Embryonic facial prominence (tissue), 1 donor: ENCODE data around the gene PLCD3.

Experiments used
- DNase-seq: peaks from one replicate; pipeline ENCODE4 v3.0.0-alpha.2; 2016; ENCODE audit errors: extremely low spot score

Gene PLCD3

GRCh38 chr17:45073414-45074070, 58.8 kb downstream of the PLCD3 start:
- DNase-seq, result no peak

- DNase-seq, result no peak
These were observed 61.5 kb downstream of the PLCD3 start for GRCh38 chr17:45070809-45071208.

GRCh38 chr17:45070001-45070400, 62.3 kb downstream of the PLCD3 start:
- no peak for DNase-seq

GRCh38 chr17:45067637-45068036, 64.7 kb downstream of the PLCD3 start:
- no peak for DNase-seq

GRCh38 chr17:45063198-45063597, 69.1 kb downstream of the PLCD3 start:
- no peak for DNase-seq

GRCh38 chr17:45061606-45062205, 70.6 kb downstream of the PLCD3 start:
- no peak for DNase-seq

GRCh38 chr17:45060797-45061605, 71.3 kb downstream of the PLCD3 start, which contains the start of gene NMT1:
NMT1 (plus strand) TSS chr17:45061317; CDS start chr17:45061330, 13 bp downstream.
- peak; percentile 99 for DNase-seq

- DNase-seq, result no peak
These were observed 71.9 kb downstream of the PLCD3 start for GRCh38 chr17:45060382-45060796.
